GM23338 (cell line): ENCODE data around the gene CEP95.

Experiments used
- CREB1 ChIP-seq: fragments of 250-450 bp; sonication (Bioruptor Pico); IDR thresholded peaks from 2 replicates; pipeline ENCODE4 v1.5.0; 2020; ENCODE audit warnings: low read depth, mild to moderate bottlenecking, moderate library complexity
- EZH2 ChIP-seq: fragments of 200-600 bp; sonication (generic); IDR thresholded peaks from one replicate; pipeline ENCODE4 v1.8.0; 2017; ENCODE audit warnings: antibody characterized with exemption, mild to moderate bottlenecking, low read depth; ENCODE audit not compliant: unreplicated experiment
- EZH2phosphoT487 ChIP-seq: fragments of 200-600 bp; sonication (generic); IDR thresholded peaks from one replicate; pipeline ENCODE4 v1.8.1; 2018; ENCODE audit warnings: antibody characterized with exemption; ENCODE audit not compliant: unreplicated experiment
- POLR2AphosphoS5 ChIP-seq: IDR thresholded peaks from 2 replicates; pipeline ENCODE4 v1.6.1; 2016; ENCODE audit warnings: antibody characterized with exemption, low read depth
- TF ChIP-seq, protein P1 (sequence below), 2 experiments: fragments of 200-600 bp in 1 of 2; sonication (generic) in 1 of 2; conservative IDR thresholded peaks; 2 replicates each; pipeline versions ENCODE4 v1.5.1 to v1.6.1; 2016 to 2017; ENCODE audit warnings: antibody characterized with exemption in 2 of 2, low read depth in 2 of 2, mild to moderate bottlenecking in 2 of 2, moderate library complexity in 1 of 2
- TF ChIP-seq, protein P2 (sequence below): IDR thresholded peaks from 2 replicates; pipeline ENCODE4 v1.6.1; 2016; ENCODE audit warnings: antibody characterized with exemption

DNA sequence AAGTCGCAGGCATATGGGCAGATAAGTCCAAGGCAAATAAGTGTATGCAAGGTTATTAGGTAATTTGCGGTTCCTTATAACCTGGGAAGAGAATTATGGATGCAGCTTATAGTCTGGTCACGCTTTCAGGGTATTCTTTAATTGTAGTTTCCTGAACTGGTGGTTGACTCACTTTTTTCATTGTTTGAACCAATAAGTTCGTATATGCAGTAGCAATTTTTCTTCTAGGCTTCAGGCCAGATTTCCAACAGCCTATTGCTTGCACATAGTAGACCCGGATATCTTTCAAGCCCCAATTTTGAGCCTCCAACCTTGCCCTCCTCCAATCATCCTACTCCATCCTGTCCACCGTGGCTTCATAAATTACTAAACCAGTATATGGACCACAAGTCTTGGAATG is 12.8 kb downstream of the CEP95 start:
- TF ChIP-seq, protein P1, sequence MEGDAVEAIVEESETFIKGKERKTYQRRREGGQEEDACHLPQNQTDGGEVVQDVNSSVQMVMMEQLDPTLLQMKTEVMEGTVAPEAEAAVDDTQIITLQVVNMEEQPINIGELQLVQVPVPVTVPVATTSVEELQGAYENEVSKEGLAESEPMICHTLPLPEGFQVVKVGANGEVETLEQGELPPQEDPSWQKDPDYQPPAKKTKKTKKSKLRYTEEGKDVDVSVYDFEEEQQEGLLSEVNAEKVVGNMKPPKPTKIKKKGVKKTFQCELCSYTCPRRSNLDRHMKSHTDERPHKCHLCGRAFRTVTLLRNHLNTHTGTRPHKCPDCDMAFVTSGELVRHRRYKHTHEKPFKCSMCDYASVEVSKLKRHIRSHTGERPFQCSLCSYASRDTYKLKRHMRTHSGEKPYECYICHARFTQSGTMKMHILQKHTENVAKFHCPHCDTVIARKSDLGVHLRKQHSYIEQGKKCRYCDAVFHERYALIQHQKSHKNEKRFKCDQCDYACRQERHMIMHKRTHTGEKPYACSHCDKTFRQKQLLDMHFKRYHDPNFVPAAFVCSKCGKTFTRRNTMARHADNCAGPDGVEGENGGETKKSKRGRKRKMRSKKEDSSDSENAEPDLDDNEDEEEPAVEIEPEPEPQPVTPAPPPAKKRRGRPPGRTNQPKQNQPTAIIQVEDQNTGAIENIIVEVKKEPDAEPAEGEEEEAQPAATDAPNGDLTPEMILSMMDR (conservative IDR thresholded peaks at IDR 0.05; ENCODE audit: low read depth in 2 of 2): no peak
- no peak for TF ChIP-seq EZH2
- no peak for TF ChIP-seq EZH2phosphoT487
- no peak for TF ChIP-seq POLR2AphosphoS5
- TF ChIP-seq, protein P2, sequence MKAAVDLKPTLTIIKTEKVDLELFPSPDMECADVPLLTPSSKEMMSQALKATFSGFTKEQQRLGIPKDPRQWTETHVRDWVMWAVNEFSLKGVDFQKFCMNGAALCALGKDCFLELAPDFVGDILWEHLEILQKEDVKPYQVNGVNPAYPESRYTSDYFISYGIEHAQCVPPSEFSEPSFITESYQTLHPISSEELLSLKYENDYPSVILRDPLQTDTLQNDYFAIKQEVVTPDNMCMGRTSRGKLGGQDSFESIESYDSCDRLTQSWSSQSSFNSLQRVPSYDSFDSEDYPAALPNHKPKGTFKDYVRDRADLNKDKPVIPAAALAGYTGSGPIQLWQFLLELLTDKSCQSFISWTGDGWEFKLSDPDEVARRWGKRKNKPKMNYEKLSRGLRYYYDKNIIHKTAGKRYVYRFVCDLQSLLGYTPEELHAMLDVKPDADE: no peak
- TF ChIP-seq CREB1 (CRISPR knock-in tag): no peak
